GM21447 (cell line): ENCODE measurements around the gene SH3D19.
"Not testable (repeated sequence)": the region's sequence is repeated elsewhere in the genome, so short reads cannot be mapped to it uniquely, and the experiment has no call there.

Experiments used
- ATAC-seq: cut with Tn5 transposase; IDR thresholded peaks from one replicate; pipeline ENCODE4 v1.9.1; 2021; ENCODE audit not compliant: unreplicated experiment

The SH3D19 gene

GRCh38 chr4:151284534-151285245, 40.7 kb downstream of the SH3D19 start:
- no peak for ATAC-seq

GRCh38 chr4:151276787-151277562, 48.4 kb downstream of the SH3D19 start, which contains the start of gene PRSS48:
PRSS48 (plus strand) TSS chr4:151277161; CDS start chr4:151277173, 12 bp downstream.
- no peak for ATAC-seq

GRCh38 chr4:151268905-151269304, 56.5 kb downstream of the SH3D19 start:
- ATAC-seq = not testable (repeated sequence)

- no peak for ATAC-seq
These were observed 57.4 kb downstream of the SH3D19 start for GRCh38 chr4:151267822-151268535.

GRCh38 chr4:151267104-151267503, 58.3 kb downstream of the SH3D19 start:
- ATAC-seq = no peak

GRCh38 chr4:151266497-151266896, 58.9 kb downstream of the SH3D19 start:
- ATAC-seq = no peak

- no peak for ATAC-seq
These were observed 62.0 kb downstream of the SH3D19 start for GRCh38 chr4:151263455-151263854.

GRCh38 chr4:151260526-151260925, 64.9 kb downstream of the SH3D19 start:
- no peak for ATAC-seq

GRCh38 chr4:151259752-151260151, 65.7 kb downstream of the SH3D19 start:
- no peak for ATAC-seq

GRCh38 chr4:151257704-151258103, 67.7 kb downstream of the SH3D19 start:
- ATAC-seq = no peak

GRCh38 chr4:151256134-151256533, 69.3 kb downstream of the SH3D19 start:
- ATAC-seq = no peak

- ATAC-seq = not testable (repeated sequence)
These were observed 69.7 kb downstream of the SH3D19 start for GRCh38 chr4:151255680-151256079.

- ATAC-seq = not testable (repeated sequence)
These were observed 70.2 kb downstream of the SH3D19 start for GRCh38 chr4:151255226-151255625.

GRCh38 chr4:151251603-151252304, 73.7 kb downstream of the SH3D19 start:
- no peak for ATAC-seq

- no peak for ATAC-seq
These were observed 74.7 kb downstream of the SH3D19 start for GRCh38 chr4:151250706-151251105.

- ATAC-seq = no peak
These were observed 76.9 kb downstream of the SH3D19 start for GRCh38 chr4:151248519-151248918.

GRCh38 chr4:151247395-151247794, 78.0 kb downstream of the SH3D19 start:
- ATAC-seq = no peak

GRCh38 chr4:151246742-151247141, 78.7 kb downstream of the SH3D19 start:
- ATAC-seq = no peak

- no peak for ATAC-seq
These were observed 83.1 kb downstream of the SH3D19 start for GRCh38 chr4:151242305-151242704.

- no peak for ATAC-seq
These were observed 85.8 kb downstream of the SH3D19 start for GRCh38 chr4:151239608-151240007.

- no peak for ATAC-seq
These were observed 86.9 kb downstream of the SH3D19 start for GRCh38 chr4:151238477-151238876.
